VCaP (cell line): Measurements from ENCODE around the gene ADCY3.

Source experiments
- H3K27ac ChIP-seq: fragments of 450-650 bp; 2 replicates; pipeline ENCODE4 v1.5.1; 2017
- TF ChIP-seq, protein P1 (sequence below): fragments of 450-650 bp; conservative IDR thresholded peaks from 2 replicates; pipeline ENCODE4 v1.5.1; 2017; ENCODE audit warnings: mild to moderate bottlenecking, moderate library complexity

Gene ADCY3

DNA sequence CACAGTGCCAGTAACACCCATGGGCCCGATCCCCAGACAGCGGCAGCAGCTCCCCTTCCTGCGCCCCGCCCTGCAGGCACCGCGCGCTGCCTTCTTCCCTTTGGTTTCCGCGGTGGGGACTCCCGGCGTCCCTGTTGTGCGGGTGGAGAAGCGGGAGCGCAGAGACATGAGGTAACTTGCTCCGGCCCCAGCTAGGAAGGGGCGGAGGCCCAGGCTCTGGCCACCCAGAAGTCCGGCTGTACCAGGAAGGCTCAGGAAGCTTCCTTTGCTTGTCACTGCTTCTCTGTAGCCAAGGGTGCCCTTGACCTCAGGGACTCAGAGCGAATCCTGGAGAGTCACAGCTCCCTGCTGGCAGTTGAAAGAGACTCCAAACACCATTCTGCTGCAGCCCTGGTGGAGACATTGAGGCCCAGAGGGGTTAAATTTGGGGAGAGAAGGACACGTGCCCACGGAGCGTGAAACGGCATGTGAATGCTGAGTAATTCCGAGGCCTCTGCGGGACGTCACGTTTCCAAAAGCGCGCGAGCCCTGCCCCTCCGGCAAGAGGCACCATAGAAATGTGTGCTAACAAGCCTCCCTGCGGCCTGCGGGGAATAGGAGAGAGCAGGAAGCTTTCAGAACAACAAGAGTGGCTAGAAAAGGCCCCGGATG lies 6.7 kb upstream of the ADCY3 start:
- no peak overlapping the region for H3K27ac ChIP-seq
- TF ChIP-seq, protein P1, sequence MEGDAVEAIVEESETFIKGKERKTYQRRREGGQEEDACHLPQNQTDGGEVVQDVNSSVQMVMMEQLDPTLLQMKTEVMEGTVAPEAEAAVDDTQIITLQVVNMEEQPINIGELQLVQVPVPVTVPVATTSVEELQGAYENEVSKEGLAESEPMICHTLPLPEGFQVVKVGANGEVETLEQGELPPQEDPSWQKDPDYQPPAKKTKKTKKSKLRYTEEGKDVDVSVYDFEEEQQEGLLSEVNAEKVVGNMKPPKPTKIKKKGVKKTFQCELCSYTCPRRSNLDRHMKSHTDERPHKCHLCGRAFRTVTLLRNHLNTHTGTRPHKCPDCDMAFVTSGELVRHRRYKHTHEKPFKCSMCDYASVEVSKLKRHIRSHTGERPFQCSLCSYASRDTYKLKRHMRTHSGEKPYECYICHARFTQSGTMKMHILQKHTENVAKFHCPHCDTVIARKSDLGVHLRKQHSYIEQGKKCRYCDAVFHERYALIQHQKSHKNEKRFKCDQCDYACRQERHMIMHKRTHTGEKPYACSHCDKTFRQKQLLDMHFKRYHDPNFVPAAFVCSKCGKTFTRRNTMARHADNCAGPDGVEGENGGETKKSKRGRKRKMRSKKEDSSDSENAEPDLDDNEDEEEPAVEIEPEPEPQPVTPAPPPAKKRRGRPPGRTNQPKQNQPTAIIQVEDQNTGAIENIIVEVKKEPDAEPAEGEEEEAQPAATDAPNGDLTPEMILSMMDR, result no peak

- H3K27ac ChIP-seq, result no peak overlapping the region
- TF ChIP-seq, protein P1, result no peak
These were observed 6.2 kb upstream of the ADCY3 start for GRCh38 chr2:24926220-24926601.

DNA sequence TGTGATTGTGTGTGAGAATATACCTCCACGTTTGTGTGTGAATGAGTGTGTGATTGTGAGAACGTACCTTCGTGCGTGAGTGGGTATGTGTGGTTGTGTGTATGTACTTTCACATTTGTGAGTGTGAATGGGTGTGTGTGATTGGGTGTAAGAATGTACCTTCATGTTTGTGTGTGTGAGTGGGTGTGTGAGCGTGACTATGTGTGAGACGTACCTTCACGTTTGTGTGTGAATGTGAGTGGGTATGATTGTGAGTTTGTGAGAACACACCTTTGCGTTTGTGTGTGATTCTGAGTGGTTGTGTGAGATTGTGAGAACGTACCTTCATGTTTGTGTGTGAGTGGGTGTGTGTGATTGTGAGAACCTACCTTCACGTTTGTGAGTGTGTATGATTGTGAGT lies 5.8 kb upstream of the ADCY3 start:
- H3K27ac ChIP-seq, result no peak overlapping the region
- TF ChIP-seq, protein P1, result no peak

- no peak overlapping the region for H3K27ac ChIP-seq
- TF ChIP-seq, protein P1, result no peak
These were observed 4.7 kb upstream of the ADCY3 start for GRCh38 chr2:24924732-24925131.

DNA sequence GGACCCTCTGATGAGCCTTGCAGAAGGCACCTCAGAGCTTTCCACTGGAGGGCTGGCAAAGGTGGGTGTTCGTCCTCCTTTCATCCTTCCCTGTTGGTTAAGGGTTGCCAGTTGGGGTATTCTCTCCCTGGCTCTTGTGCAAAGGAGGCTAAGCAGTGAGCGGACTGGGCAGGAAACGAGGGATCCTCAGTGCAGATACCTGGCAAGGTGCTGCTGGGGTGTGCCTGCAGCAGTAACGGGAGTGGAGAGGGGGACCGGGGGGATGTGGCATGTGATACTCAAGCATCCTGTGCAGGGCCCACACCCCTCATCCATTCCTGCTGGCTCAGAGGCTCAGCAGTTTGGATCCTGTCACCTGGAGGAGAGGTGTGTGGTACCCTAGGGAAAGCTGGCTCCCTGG lies 4.2 kb upstream of the ADCY3 start:
- no peak overlapping the region for H3K27ac ChIP-seq
- TF ChIP-seq, protein P1, result no peak

- TF ChIP-seq, protein P1, result no peak
- no peak overlapping the region for H3K27ac ChIP-seq
These were observed 3.1 kb upstream of the ADCY3 start for GRCh38 chr2:24923106-24923505.

DNA sequence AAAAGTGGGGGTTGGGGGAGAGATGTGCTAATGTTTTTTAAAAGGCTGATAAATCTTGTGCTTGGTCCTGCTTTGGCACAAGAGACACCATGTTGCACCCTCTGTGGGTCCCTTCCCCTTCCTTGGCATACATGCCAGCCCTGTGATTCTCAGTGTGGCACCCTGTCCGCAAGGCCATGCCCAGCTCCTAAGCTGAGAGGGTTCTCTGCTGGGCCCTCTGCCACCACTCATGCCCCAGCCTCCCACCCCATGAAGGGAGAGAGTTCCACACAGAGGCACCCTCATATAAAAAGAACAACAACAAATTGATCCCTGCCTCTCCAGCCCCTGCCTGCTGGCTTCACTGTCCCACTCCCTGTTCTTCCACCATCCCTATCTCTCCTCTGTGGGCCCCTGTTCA lies 2.5 kb upstream of the ADCY3 start:
- no peak overlapping the region for H3K27ac ChIP-seq
- TF ChIP-seq, protein P1, result no peak
